Esophagus muscularis mucosa (tissue), 4 donors: ENCODE data around the gene SYT5. TPM values are rescaled to one million over a fixed set of nuclear protein-coding genes. Genes with fewer than 3 reads are reported as not detected.

Source experiments
- DNase-seq: peaks from one replicate; pipeline ENCODE4 v3.0.0-alpha.2; 2017; ENCODE audit errors: extremely low spot score
- H3K27ac ChIP-seq, 4 donors: fragments of 200-600 bp; sonication (generic); replicated peaks in 1 of 4; 1 replicate in 3 of 4; 2 replicates in 1 of 4; pipeline ENCODE4 v1.5.1; 2016 to 2019; ENCODE audit warnings: mild to moderate bottlenecking in 1 of 4
- H3K27me3 ChIP-seq, 4 donors: fragments of 200-600 bp; sonication (generic); one replicate each; pipeline versions ENCODE4 v1.5.1 to v1.6.0; 2016 to 2019
- H3K36me3 ChIP-seq, 4 donors: fragments of 200-600 bp; sonication (generic); one replicate each; pipeline ENCODE4 v1.5.1; 2016 to 2019
- H3K4me1 ChIP-seq, 4 donors: fragments of 200-600 bp; sonication (generic); one replicate each; pipeline ENCODE4 v1.5.1; 2016 to 2019
- H3K4me3 ChIP-seq, 4 donors: fragments of 200-600 bp; sonication (generic); 1 replicate in 2 of 4; 2 replicates in 2 of 4; pipeline ENCODE4 v1.5.1; 2016 to 2019; ENCODE audit warnings: mild to moderate bottlenecking in 4 of 4, moderate library complexity in 1 of 4
- H3K9me3 ChIP-seq, 4 donors: fragments of 200-600 bp; sonication (generic); 1 replicate in 3 of 4; 2 replicates in 1 of 4; pipeline ENCODE4 v1.5.1; 2016 to 2019
- CTCF ChIP-seq, 3 experiments: fragments of 200-600 bp in 2 of 3; fragments of 450-650 bp in 1 of 3; sonication (generic) in 2 of 3; IDR thresholded peaks; one replicate each; pipeline ENCODE4 v1.5.1; 2017 to 2019; ENCODE audit warnings: antibody characterized with exemption in 3 of 3, mild to moderate bottlenecking in 2 of 3, moderate library complexity in 1 of 3
- EP300 ChIP-seq: sonication (generic); formaldehyde crosslinking; IDR thresholded peaks from one replicate; pipeline ENCODE4 v1.6.1; 2017; ENCODE audit warnings: antibody characterized with exemption
- POLR2A ChIP-seq: fragments of 450-650 bp; IDR thresholded peaks from one replicate; pipeline ENCODE4 v1.6.1; 2017; ENCODE audit warnings: antibody characterized with exemption, moderate library complexity, mild to moderate bottlenecking, low read depth
- POLR2AphosphoS5 ChIP-seq, 2 donors: sonication (generic); formaldehyde crosslinking; IDR thresholded peaks; one replicate each; pipeline ENCODE4 v1.6.1; 2017; ENCODE audit warnings: antibody characterized with exemption in 2 of 2
- WGBS: methylation state at CpG from one replicate; pipeline ENCODE4 v1.1.5; 2018; 5-methylcytosine and 5-hydroxymethylcytosine counted together
- intact Hi-C: fragments of 100-400 bp; cut with DNase I; formaldehyde crosslinking; loops from one replicate; pipeline ENCODE4 v1.15.1; 2023
- total RNA-seq, 4 donors: library from RNA; depleted of rRNA; stranded (reverse); fragments of >200 nt; gene quantifications; one replicate each; pipeline versions ENCODE4 v1.1.0 to v1.2.1, GENCODE V29; 2016

The SYT5 gene
- total RNA-seq, 4 donors from 2014 or later, result 0.80 to 2.1 (median 1.7) TPM; not detected in 1

- no peak for TF ChIP-seq EP300
- no peak for TF ChIP-seq POLR2AphosphoS5 (IDR thresholded peaks at IDR 0.05)
- DNase-seq, result no peak
- Histone ChIP-seq H3K27me3 (peaks cover 8 to 95% (median 51%) of the 10 kb centered on the region in 4 donors), H3K36me3 (no peaks in the 10 kb centered on the region), H3K27ac (no peak overlapping the region), H3K4me3 (no peak overlapping the region), H3K9me3 (no peaks in the 10 kb centered on the region), H3K4me1 (peaks cover 12 to 18% (median 17%) of the 10 kb centered on the region in 4 donors)
- intact Hi-C loops, result no loop called here
- WGBS, result 66% methylated on average over 11 of the region's 20 CpGs
Measured at GRCh38 chr19:55181740-55182139, 1.7 kb upstream of the SYT5 start.

GRCh38 chr19:55178781-55179599 is 1.1 kb downstream of the SYT5 start:
- Histone ChIP-seq H3K4me3 (peak overlapping the region; percentile 37 to 50 (median 42)), H3K9me3 (no peaks in the 10 kb centered on the region), H3K4me1 (peaks cover 15 to 28% (median 21%) of the 10 kb centered on the region in 4 donors), H3K27me3 (peaks cover 8 to 99% (median 75%) of the 10 kb centered on the region in 4 donors), H3K27ac (no peak overlapping the region), H3K36me3 (no peaks in the 10 kb centered on the region)
- 5% methylated on average over 26 of the region's 61 CpGs for WGBS
- DNase-seq, result no peak
- intact Hi-C loops, result no loop called here
- TF ChIP-seq EP300 (no peak), POLR2AphosphoS5 (IDR thresholded peaks at IDR 0.05) (no peak), CTCF (IDR thresholded peaks at IDR 0.05) (no peak), POLR2A (no peak)

DNA sequence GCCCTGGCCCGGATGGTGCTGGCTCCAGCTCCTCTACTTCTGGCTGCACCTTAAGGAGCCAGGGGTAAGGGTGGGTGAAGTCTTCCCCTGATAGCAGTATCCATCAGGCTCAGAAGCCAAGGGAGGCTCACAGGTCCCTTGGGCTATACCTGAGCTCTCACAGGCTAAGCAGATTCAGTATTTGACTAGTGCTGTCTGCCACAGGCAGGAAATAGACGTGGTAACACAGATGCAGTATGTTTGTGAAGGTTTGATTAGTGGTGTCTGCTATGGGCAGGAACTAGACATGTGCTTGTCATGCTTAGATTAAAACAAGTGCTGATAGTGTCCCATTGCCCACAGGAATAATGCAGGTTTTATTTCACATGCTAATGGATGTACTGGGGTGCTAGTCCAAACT is 4.0 kb downstream of the SYT5 start:
- WGBS, result 25% methylated on average over 2 of the region's 2 CpGs
- H3K4me1 ChIP-seq, result peaks cover 25 to 43% (median 33%) of the 10 kb centered on the region in 4 donors
- TF ChIP-seq EP300, result no peak
- TF ChIP-seq POLR2AphosphoS5 (IDR thresholded peaks at IDR 0.05), result no peak
- TF ChIP-seq CTCF (IDR thresholded peaks at IDR 0.05), result no peak
- no peak for TF ChIP-seq POLR2A
- H3K27ac ChIP-seq, result no peak overlapping the region
- H3K4me3 ChIP-seq, result no peak overlapping the region
- DNase-seq, result no peak
- H3K9me3 ChIP-seq, result no peaks in the 10 kb centered on the region
- H3K27me3 ChIP-seq, result peaks cover 8 to 100% (median 91%) of the 10 kb centered on the region in 4 donors
- intact Hi-C loops, result no loop called here
- H3K36me3 ChIP-seq, result no peaks in the 10 kb centered on the region

DNA sequence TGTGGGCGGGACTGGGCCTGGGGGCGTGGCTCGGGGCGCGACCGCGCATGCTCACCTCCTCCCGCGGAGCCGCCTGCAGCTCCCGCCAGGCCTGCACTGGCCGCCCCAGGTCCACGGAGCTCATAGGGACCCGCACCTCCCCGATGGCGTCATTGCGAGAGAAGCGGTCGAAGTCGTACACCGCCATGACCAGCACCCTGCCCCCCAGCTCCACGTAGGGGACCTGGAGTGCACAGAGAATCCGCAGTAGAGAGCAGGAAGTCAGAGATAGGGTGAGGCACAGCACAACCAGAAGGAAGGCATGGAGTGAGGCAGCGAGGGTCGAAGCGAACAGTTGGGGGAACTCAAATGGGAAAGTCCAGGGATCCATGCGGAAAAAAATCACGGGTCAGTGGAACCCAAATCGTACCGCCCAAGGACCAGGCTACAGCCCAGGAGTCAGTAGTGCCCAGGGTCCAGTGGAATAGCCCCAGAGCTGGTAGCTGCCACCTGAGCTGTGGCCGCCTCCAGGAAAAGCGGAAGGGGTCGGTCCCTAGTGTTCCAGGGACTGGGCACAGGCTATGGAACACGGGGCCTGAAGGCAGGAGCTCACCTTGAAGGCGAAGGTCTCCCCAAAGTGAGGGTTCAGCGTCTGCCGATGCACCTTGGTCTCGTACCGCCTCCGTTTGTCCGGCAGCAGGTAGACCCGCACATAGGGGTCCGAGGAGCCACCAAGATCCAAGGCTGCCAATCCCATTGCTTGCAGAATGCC is 4.8 kb downstream of the SYT5 start:
- DNase-seq, result no peak
- H3K4me3 ChIP-seq, result no peak overlapping the region
- 64% methylated on average over 28 of the region's 43 CpGs for WGBS
- H3K9me3 ChIP-seq, result no peaks in the 10 kb centered on the region
- intact Hi-C loops, result no loop called here
- peaks cover 25 to 42% (median 33%) of the 10 kb centered on the region in 4 donors for H3K4me1 ChIP-seq
- no peaks in the 10 kb centered on the region for H3K36me3 ChIP-seq
- TF ChIP-seq CTCF (IDR thresholded peaks at IDR 0.05), result no peak
- no peak for TF ChIP-seq POLR2AphosphoS5 (IDR thresholded peaks at IDR 0.05)
- TF ChIP-seq EP300, result no peak
- no peak for TF ChIP-seq POLR2A
- no peak overlapping the region for H3K27ac ChIP-seq
- peaks cover 8 to 100% (median 86%) of the 10 kb centered on the region in 4 donors for H3K27me3 ChIP-seq

- TF ChIP-seq POLR2A (no peak), POLR2AphosphoS5 (IDR thresholded peaks at IDR 0.05) (no peak), CTCF (IDR thresholded peaks at IDR 0.05) (no peak), EP300 (no peak)
- 50% methylated on average over 18 of the region's 21 CpGs for WGBS
- Histone ChIP-seq H3K36me3 (no peaks in the 10 kb centered on the region), H3K27me3 (peaks cover 8 to 100% (median 85%) of the 10 kb centered on the region in 4 donors), H3K27ac (no peak overlapping the region), H3K4me1 (peaks cover 20 to 35% (median 26%) of the 10 kb centered on the region in 4 donors), H3K9me3 (no peaks in the 10 kb centered on the region), H3K4me3 (no peak overlapping the region)
- no peak for DNase-seq
- intact Hi-C loops, result no loop called here
Measured at GRCh38 chr19:55174425-55175116, 5.5 kb downstream of the SYT5 start.
